GM12878 (cell line): Measurements from ENCODE around the gene ZWINT. TPM values are rescaled to one million over a fixed set of nuclear protein-coding genes. Genes with fewer than 3 reads are reported as not detected.

Experiments
- ATAC-seq: fragments of 200-7000 bp; cut with Tn5 transposase; 3 replicates; pipeline ENCODE4 v1.9.1; 2020; ENCODE audit warnings: mild to moderate bottlenecking, moderate library complexity
- BruUV-seq: library from RNA; stranded (reverse); fragments of 400-500 nt; replicated peaks from 2 replicates; lab custom pipeline; 2021; lab: Mats Ljungman, UMichigan
- CTCF ChIA-PET: fragments of 300-600 bp; sonication (Branson Sonifier 250); formaldehyde crosslinking; extraction: SDS; loops from one replicate; lab custom pipeline; 2021; ENCODE audit warnings: inconsistent platforms; lab: Yijun Ruan, JAX
- POLR2A ChIA-PET: fragments of 350-600 bp; formaldehyde crosslinking; extraction: SDS; loops from one replicate; lab custom pipeline; 2021; ENCODE audit warnings: inconsistent platforms; lab: Charles Lee
- RAD21 ChIA-PET: fragments of 300-600 bp; sonication (Branson Sonifier 250); formaldehyde crosslinking; loops from one replicate; lab custom pipeline; 2023; ENCODE audit warnings: antibody characterized with exemption; ENCODE audit not compliant: unreplicated experiment; lab: Charles Lee
- SMC1A ChIA-PET: fragments of 300-600 bp; sonication (Branson Sonifier 250); formaldehyde crosslinking; loops from one replicate; lab custom pipeline; 2023; ENCODE audit not compliant: unreplicated experiment, uncharacterized antibody; lab: Charles Lee
- DNase-seq: peaks from one replicate; pipeline ENCODE4 v3.0.0-alpha.2; 2011; ENCODE audit warnings: low read depth, low spot score
- FAIRE-seq: peaks from 3 replicates; lab custom pipeline; 2011; peaks lifted over from hg19 to GRCh38; lab: Jason Lieb, UNC
- H2AFZ ChIP-seq: 2 replicates; pipeline ENCODE4 v1.6.0; 2011; ENCODE audit warnings: low read depth, low read length, control low read depth; ENCODE audit not compliant: control insufficient read depth
- H3K27ac ChIP-seq: 2 replicates; pipeline ENCODE4 v1.5.1; 2011; ENCODE audit warnings: control low read depth; ENCODE audit not compliant: control insufficient read depth, insufficient read depth
- H3K27me3 ChIP-seq, 2 experiments: replicated peaks in 1 of 2; 2 replicates each; pipeline versions ENCODE4 v1.6.0 to v1.6.1; 2011; ENCODE audit warnings: low read length in 1 of 2; ENCODE audit not compliant: control insufficient read depth in 2 of 2, insufficient read depth in 2 of 2
- H3K36me3 ChIP-seq, 2 experiments: 2 replicates each; pipeline ENCODE4 v1.5.1; 2011; ENCODE audit warnings: low read length in 1 of 2; ENCODE audit not compliant: control insufficient read depth in 2 of 2, insufficient read depth in 2 of 2
- H3K4me1 ChIP-seq: 2 replicates; pipeline ENCODE4 v1.6.1; 2011; ENCODE audit warnings: mild to moderate bottlenecking, low read length, moderate library complexity, mixed read lengths; ENCODE audit not compliant: control insufficient read depth, insufficient read depth
- H3K4me2 ChIP-seq: 2 replicates; pipeline ENCODE4 v1.6.0; 2011; ENCODE audit warnings: control low read depth; ENCODE audit not compliant: control insufficient read depth, insufficient read depth
- H3K4me3 ChIP-seq: fragments of 200-600 bp; sonication (generic); 2 replicates; pipeline ENCODE4 v1.5.1; 2016
- H3K79me2 ChIP-seq: 2 replicates; pipeline ENCODE4 v1.6.0; 2011; ENCODE audit warnings: low read length; ENCODE audit not compliant: control insufficient read depth, insufficient read depth
- H3K9ac ChIP-seq: 2 replicates; pipeline ENCODE4 v1.8.0; 2011; ENCODE audit warnings: low read length, control low read depth, mixed read lengths; ENCODE audit not compliant: control insufficient read depth, insufficient read depth
- H3K9me3 ChIP-seq: replicated peaks from 3 replicates; pipeline ENCODE4 v1.5.1; 2011; ENCODE audit warnings: mild to moderate bottlenecking, low read length; ENCODE audit not compliant: control insufficient read depth, insufficient read depth
- H4K20me1 ChIP-seq: 2 replicates; pipeline ENCODE4 v1.6.0; 2011; ENCODE audit not compliant: control insufficient read depth, insufficient read depth
- HCFC1 ChIP-seq: fragments of 150-350 bp; IDR thresholded peaks from 2 replicates; pipeline ENCODE4 v1.6.1; 2014; ENCODE audit warnings: low read length
- IRF3 ChIP-seq: fragments of 450-650 bp; IDR thresholded peaks from 2 replicates; pipeline ENCODE4 v1.6.1; 2014; ENCODE audit warnings: mild to moderate bottlenecking
- LARP7 ChIP-seq: fragments of 450-650 bp; IDR thresholded peaks from 2 replicates; pipeline ENCODE4 v1.6.1; 2017; ENCODE audit warnings: mild to moderate bottlenecking
- NR2C1 ChIP-seq: fragments of 450-650 bp; IDR thresholded peaks from 2 replicates; pipeline ENCODE4 v1.6.1; 2017; ENCODE audit warnings: antibody characterized with exemption, mild to moderate bottlenecking, moderate library complexity
- POLR2AphosphoS2 ChIP-seq: IDR thresholded peaks from 2 replicates; pipeline ENCODE4 v1.6.1; 2011; ENCODE audit warnings: low read depth, mild to moderate bottlenecking, low read length, improper control_type of control experiment, moderate library complexity
- SIN3A ChIP-seq: IDR thresholded peaks from 2 replicates; pipeline ENCODE4 v1.6.1; 2012; ENCODE audit warnings: low read depth, low read length, improper control_type of control experiment
- ZBTB40 ChIP-seq: fragments of 450-650 bp; IDR thresholded peaks from 2 replicates; pipeline ENCODE4 v1.6.1; 2016; ENCODE audit warnings: mild to moderate bottlenecking, moderate library complexity, borderline replicate concordance
- ZNF24 ChIP-seq: fragments of 450-650 bp; IDR thresholded peaks from 2 replicates; pipeline ENCODE4 v1.6.1; 2017; ENCODE audit warnings: antibody characterized with exemption, mild to moderate bottlenecking
- WGBS: methylation state at CpG from one replicate; pipeline ENCODE4 v1.1.6; 2016; ENCODE audit warnings: low lambda C conversion rate; ENCODE audit not compliant: insufficient replicate concordance, insufficient coverage; ENCODE audit errors: missing lambda C conversion rate; 5-methylcytosine and 5-hydroxymethylcytosine counted together
- in situ Hi-C: fragments of 300-500 bp; cut with MboI; formaldehyde crosslinking; loops from 9 replicates; pipeline ENCODE4 v1.14.3; 2018; ENCODE audit warnings: mixed read lengths
- intact Hi-C: fragments of 100-400 bp; cut with micrococcal nuclease; formaldehyde crosslinking; loops from one replicate; pipeline ENCODE4 v1.14.2; 2022; ENCODE audit not compliant: unreplicated experiment
- polyA plus RNA-seq, 11 experiments: library from polyadenylated mRNA; depleted of rRNA in 4 of 11; unstranded in 6 of 11; stranded (reverse) in 5 of 11; fragments of >200 nt; fragmentation: Nextera tagmentation in 4 of 11; fragmentation: Illumina TruSeq in 1 of 11; extraction: Ambion mirVana in 4 of 11; extraction: Trizol in 1 of 11; gene quantifications; 1 replicate in 1 of 11; 2 replicates in 10 of 11; pipeline versions ENCODE4 v1.2.1 to v1.2.3, GENCODE V29; 2011 to 2016; ENCODE audit warnings: inconsistent platforms in 2 of 11, missing spikeins in 2 of 11, low read depth in 1 of 11
- total RNA-seq, 4 experiments: library from RNA; depleted of rRNA in 3 of 4; stranded (reverse); fragments of >200 nt in 3 of 4; fragmentation: Illumina TruSeq in 1 of 4; extraction: Trizol in 1 of 4; gene quantifications; 2 replicates each; pipeline versions ENCODE4 v1.2.1 to v1.2.3, GENCODE V29; 2013 to 2021
- TF ChIP-seq, protein P1 (sequence below): fragments of 450-650 bp; IDR thresholded peaks from 2 replicates; pipeline ENCODE4 v1.6.1; 2017; ENCODE audit warnings: antibody characterized with exemption, mild to moderate bottlenecking, moderate library complexity
- TF ChIP-seq, protein P2 (sequence below): fragments of 450-650 bp; IDR thresholded peaks from 2 replicates; pipeline ENCODE4 v1.6.1; 2017; ENCODE audit warnings: low read depth, mild to moderate bottlenecking, moderate library complexity
- TF ChIP-seq, protein P3 (sequence below): IDR thresholded peaks from 2 replicates; pipeline ENCODE4 v1.6.1; 2011; ENCODE audit warnings: low read depth, mild to moderate bottlenecking, low read length, moderate library complexity, borderline replicate concordance; ENCODE audit errors: extremely low read depth

Gene ZWINT
- total and polyA plus RNA-seq, 10 of the 15 experiments (the other 5 are each of a cell fraction or from before 2014, with no cell fraction given), result 98.7 to 324 (median 138) TPM

- FAIRE-seq, result no peak
- no peak for DNase-seq
- POLR2A ChIA-PET, result interaction anchor here (1.0 kb wide), 1 partner anchor 10 kb away, joined by 3 read pairs; no protein-coding TSS in a partner anchor
- H3K4me1 ChIP-seq, result no peaks in the 10 kb centered on the region
- WGBS, result 98% methylated on average over 20 of the region's 20 CpGs
- SMC1A ChIA-PET, result interaction anchor here (1.1 kb wide), 1 partner anchor 9 kb away, joined by 4 read pairs; the partner anchor contains the start of gene ZWINT
- no peaks in the 10 kb centered on the region for H3K9me3 ChIP-seq
- in situ Hi-C loops (no loop called here), intact Hi-C loops (no loop called here)
- H3K36me3 ChIP-seq, result no peaks in the 10 kb centered on the region
- H3K4me3 ChIP-seq, result no peak overlapping the region
- CTCF ChIA-PET, result interaction anchor here (1.0 to 1.9 kb wide), 2 partner anchors 10 to 49 kb away, joined by 3 to 6 read pairs; partner anchors contain the start of gene ZWINT
- no TSS peak for BruUV-seq
- H3K27me3 ChIP-seq, result no peaks in the 10 kb centered on the region
- no peak overlapping the region for H3K9ac ChIP-seq
- H2AFZ ChIP-seq, result no peak overlapping the region
- H3K4me2 ChIP-seq, result no peak overlapping the region
- RAD21 ChIA-PET, result interaction anchor here (0.7 kb wide), 1 partner anchor 41 kb away, joined by 3 read pairs; no protein-coding TSS in a partner anchor
- peaks cover 2% of the 10 kb centered on the region; the same call in 1 of the 2 replicates for H3K79me2 ChIP-seq
- no peak for ATAC-seq
- no peak overlapping the region for H3K27ac ChIP-seq
- no peaks in the 10 kb centered on the region for H4K20me1 ChIP-seq
- no peak for TF ChIP-seq POLR2AphosphoS2
- TF ChIP-seq, protein P1, sequence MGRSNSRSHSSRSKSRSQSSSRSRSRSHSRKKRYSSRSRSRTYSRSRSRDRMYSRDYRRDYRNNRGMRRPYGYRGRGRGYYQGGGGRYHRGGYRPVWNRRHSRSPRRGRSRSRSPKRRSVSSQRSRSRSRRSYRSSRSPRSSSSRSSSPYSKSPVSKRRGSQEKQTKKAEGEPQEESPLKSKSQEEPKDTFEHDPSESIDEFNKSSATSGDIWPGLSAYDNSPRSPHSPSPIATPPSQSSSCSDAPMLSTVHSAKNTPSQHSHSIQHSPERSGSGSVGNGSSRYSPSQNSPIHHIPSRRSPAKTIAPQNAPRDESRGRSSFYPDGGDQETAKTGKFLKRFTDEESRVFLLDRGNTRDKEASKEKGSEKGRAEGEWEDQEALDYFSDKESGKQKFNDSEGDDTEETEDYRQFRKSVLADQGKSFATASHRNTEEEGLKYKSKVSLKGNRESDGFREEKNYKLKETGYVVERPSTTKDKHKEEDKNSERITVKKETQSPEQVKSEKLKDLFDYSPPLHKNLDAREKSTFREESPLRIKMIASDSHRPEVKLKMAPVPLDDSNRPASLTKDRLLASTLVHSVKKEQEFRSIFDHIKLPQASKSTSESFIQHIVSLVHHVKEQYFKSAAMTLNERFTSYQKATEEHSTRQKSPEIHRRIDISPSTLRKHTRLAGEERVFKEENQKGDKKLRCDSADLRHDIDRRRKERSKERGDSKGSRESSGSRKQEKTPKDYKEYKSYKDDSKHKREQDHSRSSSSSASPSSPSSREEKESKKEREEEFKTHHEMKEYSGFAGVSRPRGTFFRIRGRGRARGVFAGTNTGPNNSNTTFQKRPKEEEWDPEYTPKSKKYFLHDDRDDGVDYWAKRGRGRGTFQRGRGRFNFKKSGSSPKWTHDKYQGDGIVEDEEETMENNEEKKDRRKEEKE, result no peak
- no peak for TF ChIP-seq ZBTB40
- TF ChIP-seq, protein P2, sequence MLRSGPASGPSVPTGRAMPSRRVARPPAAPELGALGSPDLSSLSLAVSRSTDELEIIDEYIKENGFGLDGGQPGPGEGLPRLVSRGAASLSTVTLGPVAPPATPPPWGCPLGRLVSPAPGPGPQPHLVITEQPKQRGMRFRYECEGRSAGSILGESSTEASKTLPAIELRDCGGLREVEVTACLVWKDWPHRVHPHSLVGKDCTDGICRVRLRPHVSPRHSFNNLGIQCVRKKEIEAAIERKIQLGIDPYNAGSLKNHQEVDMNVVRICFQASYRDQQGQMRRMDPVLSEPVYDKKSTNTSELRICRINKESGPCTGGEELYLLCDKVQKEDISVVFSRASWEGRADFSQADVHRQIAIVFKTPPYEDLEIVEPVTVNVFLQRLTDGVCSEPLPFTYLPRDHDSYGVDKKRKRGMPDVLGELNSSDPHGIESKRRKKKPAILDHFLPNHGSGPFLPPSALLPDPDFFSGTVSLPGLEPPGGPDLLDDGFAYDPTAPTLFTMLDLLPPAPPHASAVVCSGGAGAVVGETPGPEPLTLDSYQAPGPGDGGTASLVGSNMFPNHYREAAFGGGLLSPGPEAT, result no peak
- TF ChIP-seq, protein P3, sequence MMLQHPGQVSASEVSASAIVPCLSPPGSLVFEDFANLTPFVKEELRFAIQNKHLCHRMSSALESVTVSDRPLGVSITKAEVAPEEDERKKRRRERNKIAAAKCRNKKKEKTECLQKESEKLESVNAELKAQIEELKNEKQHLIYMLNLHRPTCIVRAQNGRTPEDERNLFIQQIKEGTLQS, result no peak
- no peak for TF ChIP-seq HCFC1
- no peak for TF ChIP-seq NR2C1
- TF ChIP-seq ZNF24, result no peak
- TF ChIP-seq IRF3, result no peak
- no peak for TF ChIP-seq LARP7
- TF ChIP-seq SIN3A, result no peak
These were observed 9.0 kb downstream of the ZWINT start for GRCh38 chr10:56351909-56352630.
